Measurements from ENCODE around the gene TAF3.

The TAF3 gene

DNA sequence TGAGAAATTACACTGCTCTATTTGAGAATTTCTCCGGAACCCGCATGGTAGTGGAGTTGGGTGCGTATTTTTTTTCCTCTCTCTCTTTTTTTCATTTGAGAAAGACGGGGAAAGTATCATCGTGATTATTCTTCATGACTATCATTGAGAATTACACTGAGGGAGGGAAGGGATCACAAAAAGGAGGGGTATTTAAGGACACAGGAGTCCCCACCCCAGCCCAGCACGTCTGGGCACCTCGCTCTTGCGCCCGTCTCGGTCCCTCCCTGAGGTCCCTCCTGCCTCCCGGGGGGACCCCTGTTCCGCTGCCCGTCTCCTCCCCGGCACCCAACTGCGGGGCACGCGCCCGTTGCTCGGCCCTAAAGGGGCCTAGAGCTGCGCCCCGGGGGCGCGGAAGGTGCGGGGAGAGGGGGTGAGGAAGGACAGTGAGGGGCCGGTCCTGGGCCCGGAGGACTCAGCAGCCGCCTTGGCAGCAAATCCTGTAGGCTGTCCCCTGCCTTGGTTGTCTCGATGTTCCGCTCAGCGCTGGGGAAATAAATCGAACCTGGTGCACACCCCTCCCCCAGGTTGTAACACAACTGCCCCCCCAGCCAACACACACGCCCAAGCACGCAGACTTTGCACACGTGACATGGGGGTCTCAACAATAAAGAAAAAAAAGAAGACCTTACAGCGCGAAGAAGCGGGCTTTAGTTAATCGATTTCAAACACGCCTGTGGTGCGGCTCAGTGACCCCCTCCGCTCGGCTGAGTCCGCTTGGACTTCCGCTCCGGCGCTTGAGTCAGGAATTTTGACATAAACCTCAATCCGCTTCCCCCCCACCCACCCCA, 217.6 kb downstream of the TAF3 start:
- DNase-seq: no peak

DNA sequence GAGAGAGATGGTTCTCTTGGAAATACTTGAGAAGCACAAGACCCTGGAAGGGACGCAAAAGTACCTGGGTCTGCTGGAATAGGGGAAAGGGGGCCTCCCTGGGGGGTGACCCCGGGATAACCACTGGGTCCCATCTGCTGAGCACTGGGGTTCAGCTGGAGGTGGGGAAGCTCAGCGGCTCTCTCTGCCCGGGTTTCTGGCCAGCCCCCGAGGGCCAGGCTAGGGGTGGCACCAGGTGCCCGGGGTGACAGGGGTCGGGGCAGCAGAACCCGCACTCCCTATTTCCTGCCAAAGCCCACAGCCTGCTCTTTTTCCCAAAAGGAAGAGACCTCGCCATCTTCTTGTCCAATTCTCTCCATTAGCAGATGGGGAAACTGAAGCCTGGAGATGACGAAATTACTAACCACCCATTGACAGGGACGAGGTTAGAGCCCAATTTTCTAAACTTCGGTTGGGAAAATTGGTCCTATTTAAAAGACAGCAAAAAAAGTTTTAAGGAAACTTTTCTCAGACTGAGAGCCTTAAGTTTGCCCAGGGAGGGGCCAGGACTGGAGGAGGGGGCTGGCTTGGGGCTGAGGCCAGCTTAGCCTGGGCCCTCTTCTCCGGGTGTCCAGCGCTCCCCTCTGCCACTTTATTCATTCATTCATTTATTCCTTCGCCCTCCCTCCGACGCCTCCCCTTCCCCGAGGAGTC, 218.3 kb downstream of the TAF3 start:
- DNase-seq: no peak

DNA sequence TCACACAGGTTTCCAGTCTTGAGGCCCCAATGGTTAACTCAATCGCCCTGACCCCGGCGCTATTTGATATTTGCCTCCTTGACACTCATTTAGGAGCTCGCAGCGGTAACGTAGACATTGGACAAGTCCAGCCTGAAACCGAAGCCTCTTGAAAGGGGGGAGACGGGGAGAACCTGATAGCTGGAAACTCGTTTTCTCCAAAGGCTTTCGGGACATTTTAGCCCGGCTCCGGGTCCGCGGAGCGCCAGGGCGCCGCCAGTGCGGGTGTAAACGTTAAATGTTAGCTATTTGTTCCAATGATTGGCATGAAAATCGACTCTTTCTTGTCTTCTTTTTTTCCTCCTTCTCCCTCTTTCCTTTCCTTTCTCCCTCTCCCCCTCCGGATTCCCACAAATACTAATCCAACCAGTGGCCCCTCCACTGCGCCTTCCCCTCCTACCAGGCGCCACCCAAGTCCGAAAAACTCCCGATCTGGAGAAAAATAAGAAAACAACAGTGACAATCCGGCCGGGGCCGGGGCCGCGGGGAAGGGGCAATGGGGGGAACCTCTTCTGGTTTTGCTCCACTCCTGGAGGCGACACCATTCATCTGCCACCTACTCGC, 219.0 kb downstream of the TAF3 start:
- DNase-seq: no peak

DNA sequence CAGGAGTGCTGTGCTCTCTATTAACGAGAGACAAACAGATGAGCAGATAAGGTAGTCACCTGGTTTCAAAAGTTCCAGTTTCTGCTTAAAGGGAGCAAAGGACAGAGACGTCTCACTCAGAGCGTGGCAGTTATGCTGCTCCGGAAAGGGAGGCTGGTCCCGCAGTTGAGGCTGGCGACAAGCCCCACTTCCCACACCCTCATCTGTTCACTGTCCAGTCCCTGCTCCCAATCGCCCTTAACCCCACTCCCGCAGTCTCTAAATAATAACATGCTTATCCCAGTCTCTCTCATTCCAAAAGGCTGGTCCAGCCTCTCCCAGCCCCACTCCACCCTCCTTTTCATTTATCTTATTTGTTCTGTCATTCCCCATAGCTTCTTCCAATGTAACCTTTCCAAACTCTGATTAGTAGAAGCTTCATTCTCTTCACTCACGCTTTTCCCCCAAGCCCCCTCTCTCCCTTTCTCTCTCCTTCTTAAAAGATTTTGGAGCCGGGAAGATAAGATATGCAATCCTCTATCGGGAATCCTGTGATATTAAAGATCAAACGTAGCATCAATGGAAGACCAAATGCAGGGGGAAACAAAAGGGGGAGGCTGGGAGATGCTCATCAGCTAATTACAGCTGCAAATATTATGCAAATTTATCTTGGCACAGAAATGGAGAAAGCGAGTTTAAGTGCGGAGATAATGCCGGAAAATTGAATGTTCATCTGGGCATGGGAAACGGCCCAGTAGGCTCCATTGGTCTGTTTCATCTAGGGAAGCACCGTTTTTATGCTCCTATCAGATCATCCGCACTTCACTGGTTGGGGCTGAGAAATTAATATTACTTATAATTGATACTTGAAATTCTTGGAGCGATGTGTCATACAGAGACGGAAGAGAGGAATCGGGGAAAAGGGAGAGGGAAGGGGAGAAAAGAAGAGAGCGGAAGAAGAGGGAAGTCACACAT, 219.9 kb downstream of the TAF3 start:
- DNase-seq: no peak

DNA sequence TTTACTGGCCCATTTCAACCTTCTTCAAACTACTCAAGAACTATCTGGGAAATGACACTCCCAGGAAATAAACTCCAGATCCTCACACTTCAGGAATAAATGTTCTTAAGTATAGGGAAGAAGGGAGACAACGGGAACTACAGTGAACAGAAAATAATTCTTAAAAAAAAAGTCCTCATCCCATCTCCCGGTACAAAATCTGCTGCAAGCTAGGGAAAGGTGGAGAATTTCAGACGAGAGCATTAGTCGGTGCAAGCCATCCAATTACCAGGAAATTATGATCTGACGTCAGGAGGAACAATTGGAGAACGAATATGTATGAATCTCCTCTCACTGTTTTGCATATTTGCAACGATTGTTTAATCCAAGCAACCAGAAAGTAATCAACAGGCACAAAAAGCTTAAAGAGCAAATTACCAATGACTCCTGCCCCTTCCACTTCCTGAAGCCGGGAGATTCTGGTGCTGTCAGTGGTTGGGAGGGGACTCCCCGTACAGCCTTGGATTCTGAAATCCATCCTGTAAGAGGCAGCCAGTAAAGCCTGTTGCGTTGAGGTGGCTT, 221.1 kb downstream of the TAF3 start:
- no peak for DNase-seq

DNA sequence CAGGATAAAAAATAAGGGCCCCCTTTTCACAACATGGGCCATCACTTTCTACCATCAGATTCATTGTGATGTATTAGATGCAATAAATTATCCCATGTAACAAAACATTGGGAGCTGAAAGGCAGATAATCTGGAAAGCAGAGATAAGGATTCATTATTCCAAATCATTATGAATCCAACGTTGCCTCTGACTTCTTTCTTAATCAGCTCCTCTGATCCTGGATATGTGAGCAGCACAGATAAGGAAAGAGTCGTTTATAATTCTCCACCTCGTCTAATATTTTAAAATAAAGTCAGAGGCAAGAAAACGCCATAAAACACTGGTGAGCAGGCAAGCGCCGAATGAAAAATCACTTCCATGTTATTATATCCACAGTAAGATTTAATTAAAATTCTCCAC, 222.3 kb downstream of the TAF3 start:
- DNase-seq: no peak

DNA sequence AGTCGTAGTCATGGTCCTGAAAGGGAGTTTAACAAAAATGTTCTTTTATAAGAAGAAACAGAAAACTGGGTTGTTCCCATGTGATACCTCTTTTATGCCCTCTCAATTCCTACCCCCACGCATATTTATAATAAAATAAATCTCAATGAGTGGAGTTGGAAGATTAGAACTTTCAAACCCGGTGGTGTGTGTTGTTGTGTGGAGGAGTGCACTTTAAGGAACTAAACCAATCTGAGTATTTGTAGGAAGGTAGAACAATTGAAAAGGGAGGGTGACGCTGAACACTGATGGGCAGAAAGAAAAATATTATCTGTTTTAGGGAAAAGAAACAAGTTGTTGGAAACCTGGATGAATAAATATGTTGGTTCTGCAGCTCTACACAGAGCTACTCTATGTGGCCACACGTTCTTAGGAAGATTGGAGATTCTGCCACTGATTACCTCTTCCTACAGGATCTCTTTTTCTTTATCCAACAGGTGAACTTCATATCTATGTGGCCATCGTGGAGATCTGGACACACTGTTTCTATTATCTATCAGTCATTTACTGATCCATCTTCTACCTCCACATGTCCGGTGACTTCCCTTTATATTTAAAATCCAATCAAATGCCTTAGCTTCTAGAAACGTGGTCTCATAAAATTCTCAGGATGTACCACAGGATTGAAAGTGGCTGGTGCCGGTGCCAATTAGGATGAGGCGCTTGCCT, 223.1 kb downstream of the TAF3 start:
- no peak for DNase-seq

DNA sequence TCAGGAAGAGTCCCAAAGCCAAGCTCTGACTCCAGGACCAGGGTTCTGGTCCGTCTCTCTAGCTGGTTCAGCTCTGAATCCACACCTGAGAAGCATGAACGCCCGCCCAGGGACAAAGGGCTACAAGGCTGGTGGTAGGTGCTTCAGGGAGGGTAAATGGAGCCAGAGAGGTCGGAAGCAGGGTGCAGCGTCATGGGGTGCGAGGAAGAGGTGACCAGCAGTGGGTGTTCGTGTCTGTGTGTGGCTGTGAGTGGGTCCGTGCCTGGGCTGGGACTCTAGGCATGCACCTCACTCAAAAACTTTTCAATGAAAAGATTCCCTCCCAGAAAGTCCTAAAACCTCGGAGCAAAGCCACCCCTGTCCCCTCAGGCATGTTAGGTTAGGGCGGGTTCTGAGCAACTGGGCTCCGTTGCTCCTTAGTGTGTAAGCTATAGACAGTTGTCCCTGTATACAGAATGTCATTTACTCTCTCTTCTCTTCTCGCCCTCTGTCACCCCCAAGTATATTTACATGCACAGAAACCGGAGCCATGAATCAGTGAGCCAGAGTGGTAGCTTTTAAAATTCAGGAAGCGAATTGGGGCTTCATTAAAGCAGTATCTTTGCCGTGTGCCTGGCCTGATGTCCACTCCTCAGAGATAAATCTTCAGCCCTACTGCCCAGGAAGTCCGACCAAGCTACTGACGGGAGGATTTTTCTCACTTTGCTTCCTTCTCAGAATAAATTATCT, 223.9 kb downstream of the TAF3 start:
- no peak for DNase-seq

DNA sequence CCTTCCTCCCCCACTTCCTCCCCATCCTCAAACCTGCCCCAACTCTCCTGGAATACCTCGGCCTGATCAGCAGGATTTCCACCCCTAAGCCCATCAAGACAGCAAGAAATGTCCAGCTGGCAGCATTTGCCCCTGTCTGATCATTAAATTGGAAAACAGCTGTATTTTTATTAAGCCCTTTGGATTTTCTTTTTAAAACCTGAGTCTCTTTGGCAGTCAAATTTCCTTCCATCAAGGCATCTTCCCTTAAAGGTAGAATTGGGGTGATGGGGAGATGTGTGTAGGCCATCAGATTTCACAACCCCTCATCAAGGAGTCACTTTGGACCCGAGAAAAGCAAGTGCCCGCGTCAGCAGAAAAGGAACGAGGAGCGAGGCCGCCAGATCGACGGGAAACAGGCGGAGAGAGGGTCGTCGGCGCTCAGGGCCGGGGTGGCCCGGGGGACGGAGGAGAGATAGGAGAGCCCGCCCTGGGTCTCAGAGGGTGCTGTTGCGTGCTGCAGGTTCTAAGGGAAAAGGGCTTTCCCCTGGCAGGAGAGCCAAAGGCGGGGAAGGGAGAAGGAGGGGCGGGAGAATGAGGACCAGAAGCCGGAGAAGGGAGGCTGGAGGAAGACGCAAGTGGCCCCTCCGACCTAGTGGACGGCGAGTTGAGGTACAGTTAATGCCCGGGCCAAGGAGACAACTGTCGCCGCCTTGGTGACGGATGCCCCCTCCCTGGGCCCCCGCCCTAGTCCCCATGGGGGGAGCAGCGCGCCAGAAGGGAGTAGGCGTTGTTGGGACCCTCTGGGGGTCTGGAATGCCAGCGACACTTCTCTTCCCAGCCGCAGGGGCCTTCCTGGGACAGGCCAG, 224.6 kb downstream of the TAF3 start:
- DNase-seq: no peak

DNA sequence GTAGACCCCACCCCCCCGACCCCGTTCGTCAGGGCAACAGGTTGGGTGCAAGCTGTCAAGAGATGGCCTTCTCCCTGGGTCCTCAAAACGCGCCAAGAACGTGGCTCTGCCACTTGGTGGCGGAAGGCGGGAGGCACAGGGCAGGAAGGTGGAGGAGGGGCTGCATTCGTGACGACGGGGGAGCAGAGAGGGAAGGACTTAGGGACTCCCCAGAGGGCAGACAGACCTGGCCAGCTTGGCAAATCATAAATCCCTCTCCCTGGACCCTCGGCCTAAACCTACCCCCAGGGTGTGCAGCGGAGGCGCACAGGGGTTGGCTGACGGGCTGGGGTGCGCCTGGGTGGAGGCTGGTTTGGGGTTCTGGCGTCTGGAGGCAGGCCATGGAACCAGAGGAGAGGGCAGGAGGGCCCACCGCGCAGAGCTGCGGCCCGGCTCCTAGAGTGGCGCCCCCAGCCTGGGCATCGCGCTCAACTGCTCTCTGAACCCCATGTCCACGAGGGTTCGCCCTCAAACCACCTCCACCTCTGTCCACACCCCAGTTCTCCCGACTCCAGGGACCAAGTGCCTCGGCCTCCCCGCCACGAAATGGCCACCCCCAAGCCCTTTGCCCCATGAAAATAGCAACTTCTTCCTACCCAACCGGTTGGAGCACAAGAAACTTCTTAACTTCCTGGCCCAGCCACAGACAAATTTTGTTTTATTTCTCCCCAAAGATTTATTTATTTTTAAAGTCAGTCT, 225.4 kb downstream of the TAF3 start:
- no peak for DNase-seq

DNA sequence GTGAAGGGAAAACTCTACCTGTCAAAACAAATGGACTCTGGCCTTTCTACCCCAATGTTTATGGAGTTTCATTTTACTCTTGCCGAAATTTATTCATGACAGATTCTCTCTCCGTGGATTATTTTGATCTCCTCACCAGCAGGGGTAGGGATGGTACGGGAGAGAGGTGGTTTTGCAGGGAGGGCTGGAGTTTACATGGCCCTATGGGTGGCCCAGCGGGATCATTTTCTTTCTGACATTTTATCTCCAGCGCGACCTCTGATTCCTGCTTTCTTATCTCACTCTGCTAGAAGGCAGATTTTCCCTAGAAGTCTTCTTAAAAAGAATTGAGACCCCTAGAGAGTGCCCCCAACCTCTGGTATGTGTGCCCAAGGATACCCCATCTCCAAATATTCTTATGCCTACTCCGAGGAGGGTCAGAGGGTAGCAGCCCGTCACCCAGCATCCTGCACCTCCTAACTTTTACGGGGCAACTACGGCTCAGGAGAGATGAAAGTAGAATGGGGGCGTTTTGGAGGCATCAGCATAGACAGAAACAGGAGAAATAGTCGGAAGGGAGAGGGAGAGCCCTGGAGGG, 226.1 kb downstream of the TAF3 start:
- no peak for DNase-seq

DNA sequence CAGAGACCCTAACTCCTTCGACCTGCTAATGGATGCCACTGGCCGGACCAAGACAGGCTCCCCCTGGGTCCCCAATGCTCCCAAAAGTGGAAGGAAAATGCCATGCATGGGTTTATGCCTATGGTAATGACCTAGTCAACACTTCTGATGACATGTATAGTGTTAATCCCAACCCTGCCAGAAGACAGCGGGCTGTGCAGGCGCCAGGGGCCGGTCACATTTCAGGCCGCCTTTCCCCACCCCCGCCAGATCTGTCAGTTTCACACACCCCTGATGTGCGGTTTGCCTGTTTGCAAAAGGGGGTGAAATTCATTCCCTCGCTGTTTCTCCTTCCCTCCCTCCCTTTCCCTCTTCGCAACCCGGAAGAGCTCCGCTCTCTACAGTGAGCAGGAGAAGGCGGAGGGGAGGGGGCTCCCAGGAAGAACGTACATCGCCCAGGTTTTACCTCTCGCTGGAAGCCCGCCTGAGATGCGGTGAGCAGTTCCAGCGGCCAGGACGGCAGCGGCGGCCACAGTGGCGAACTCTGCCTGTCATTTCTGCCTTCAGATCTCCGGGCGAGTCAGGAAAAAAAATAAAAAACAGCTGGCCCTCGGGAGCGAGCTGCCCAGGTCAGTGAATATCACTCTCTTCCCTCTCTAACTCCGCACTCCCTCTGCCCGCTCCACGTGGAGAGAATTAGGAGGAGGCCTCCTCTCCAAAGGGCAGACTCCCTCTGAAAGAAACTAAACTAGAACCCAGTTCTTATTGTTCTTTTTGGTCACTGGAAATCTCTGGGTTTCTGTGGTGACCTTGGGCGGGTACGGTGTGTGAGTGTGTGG, 226.8 kb downstream of the TAF3 start:
- DNase-seq: no peak

DNA sequence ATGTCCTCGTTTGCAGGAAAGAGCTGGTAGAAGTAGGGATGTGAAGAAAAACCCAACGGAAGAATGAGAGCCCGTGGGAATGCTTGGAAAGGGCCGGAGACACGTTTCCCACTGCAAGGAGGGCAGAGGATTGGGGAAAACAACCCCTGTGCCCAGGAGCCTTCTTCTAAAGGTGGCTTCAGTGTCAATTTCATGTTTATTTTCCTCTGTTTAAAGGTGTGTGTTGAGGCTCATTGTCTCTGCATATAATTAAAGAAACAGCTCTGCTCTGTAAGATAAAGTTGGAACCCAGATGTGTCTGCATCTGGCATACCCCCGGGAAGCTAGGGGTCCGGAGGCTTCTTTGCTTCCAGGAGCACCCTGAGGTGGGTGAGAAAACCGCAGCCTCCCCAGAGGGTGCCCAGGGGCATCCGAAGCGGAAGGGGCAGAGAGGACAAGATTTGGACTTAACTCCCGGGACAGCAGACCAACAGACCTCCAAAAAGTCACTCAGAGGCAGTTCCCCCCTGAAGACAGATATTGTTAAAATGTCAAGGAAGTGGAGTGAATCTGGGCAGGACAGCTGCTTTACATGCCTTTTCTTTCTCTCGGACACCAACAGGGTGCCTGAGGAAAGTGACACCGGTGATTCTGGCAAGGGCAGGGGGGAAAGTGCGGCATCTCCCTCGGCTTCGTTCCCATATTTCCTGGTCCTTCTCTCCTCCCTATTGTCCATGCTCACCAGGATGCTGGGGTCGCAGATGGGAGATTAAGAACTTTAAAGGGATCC, 227.6 kb downstream of the TAF3 start:
- DNase-seq: no peak

DNA sequence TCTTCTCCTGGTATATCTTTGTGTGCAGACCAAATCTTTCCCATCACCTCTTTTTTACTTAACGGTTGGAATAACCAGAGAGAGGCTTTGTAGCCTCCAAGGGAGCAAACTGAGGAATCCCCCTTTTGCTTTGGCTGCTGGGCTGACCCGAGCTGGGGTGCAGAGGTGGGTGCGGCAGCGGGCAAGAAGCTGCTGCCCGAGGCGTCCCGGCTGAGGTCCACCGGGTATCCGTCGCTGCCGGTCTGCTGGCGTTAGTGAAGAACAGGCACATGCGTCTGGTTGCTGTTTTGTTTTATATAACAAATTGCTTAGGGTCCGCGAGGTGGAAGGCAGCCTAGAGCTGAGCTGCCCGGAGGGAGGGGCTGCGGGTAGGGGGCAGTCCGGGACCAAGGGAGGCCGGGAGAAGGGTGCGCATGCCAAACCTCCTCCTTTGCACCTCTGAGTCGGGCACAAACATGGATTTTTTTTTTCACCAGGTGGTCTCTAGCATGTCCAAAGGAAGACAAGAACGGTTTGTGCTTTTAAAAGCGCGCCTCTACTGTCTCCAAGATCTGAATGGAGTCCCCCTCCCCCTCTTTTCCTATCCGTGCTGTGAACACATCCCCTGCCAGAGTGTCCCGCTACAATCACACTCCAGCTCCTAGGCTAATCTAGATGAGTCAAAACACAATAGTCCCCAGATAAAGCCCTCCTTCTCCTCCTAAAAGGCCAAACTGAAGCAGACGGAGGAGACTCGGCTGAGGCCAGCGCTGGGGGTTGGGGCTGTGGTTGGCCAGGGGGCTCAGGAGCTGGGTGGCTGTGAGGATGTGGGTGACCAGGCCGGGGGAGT, 229.4 kb downstream of the TAF3 start:
- no peak for DNase-seq

DNA sequence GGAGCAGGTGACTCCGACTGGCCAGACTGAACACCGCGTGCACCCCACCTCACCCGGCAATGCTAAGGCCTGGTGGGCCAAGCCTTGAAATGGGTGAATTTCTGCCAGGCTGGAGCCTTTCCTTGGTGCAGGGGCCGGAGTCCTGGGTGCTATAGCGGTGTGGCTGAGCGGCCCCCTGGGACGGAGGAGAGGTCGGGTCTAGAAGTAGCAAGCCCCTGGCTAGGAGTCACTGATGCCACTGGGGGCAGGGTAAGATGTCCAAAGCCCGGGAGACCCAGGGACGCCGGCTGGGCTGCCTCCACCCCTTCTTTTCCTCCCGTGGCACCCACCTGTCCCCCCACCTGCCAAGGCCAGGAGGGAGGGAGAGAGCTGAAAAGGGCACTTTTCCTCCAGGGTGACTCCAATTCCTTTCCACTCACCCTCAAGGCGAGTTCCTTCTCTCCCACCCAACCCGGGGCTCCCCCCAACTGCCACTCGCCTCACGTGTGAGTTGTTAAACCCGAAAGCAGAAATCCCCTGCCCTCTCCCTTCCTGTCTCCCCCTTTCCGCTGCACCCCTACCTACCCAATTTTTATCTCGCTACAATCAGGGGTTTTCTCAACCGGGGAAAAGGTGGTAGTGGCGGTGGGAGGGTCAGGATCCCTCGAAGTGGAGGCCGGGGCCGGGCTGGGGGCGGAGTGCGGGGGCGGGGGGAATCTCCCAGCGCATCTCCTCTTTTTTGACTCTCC, 230.1 kb downstream of the TAF3 start:
- DNase-seq: no peak

Data from SHP77 treated with DMSO at 0.1 percent for 48 hours (cell line).